Right lobe of liver (tissue), 4 donors: ENCODE measurements around the gene SF3B1.
"Not testable (repeated sequence)": the region's sequence is repeated elsewhere in the genome, so short reads cannot be mapped to it uniquely, and the experiment has no call there.

Experiments
- CTCF ChIP-seq, 4 donors: fragments of 200-600 bp in 3 of 4; fragments of 450-650 bp in 1 of 4; IDR thresholded peaks; one replicate each; pipeline versions ENCODE4 v1.5.1 to v1.8.0; 2016 to 2022; ENCODE audit warnings: antibody characterized with exemption in 4 of 4, mild to moderate bottlenecking in 2 of 4
- POLR2A ChIP-seq: fragments of 450-650 bp; IDR thresholded peaks from one replicate; pipeline ENCODE4 v1.6.1; 2017; ENCODE audit warnings: antibody characterized with exemption, mild to moderate bottlenecking
- donor health status: DM: no; HTN: no; CAD: no.
- donor health status: DM: no; HTN: no; CAD: no.
- donor health status: DM: no; HTN: yes; CAD: no.

GRCh38 chr2:197432527-197432926, 2.3 kb downstream of the SF3B1 start:
- TF ChIP-seq CTCF (IDR thresholded peaks at IDR 0.05); POLR2A: not testable (repeated sequence)
